HG02981 (cell line): Measurements from ENCODE around the gene ITGB4.

Experiments used
- ATAC-seq: cut with Tn5 transposase; IDR thresholded peaks from one replicate; pipeline ENCODE4 v1.9.1; 2021; ENCODE audit warnings: mild to moderate bottlenecking, moderate library complexity; ENCODE audit not compliant: unreplicated experiment

The ITGB4 gene

DNA sequence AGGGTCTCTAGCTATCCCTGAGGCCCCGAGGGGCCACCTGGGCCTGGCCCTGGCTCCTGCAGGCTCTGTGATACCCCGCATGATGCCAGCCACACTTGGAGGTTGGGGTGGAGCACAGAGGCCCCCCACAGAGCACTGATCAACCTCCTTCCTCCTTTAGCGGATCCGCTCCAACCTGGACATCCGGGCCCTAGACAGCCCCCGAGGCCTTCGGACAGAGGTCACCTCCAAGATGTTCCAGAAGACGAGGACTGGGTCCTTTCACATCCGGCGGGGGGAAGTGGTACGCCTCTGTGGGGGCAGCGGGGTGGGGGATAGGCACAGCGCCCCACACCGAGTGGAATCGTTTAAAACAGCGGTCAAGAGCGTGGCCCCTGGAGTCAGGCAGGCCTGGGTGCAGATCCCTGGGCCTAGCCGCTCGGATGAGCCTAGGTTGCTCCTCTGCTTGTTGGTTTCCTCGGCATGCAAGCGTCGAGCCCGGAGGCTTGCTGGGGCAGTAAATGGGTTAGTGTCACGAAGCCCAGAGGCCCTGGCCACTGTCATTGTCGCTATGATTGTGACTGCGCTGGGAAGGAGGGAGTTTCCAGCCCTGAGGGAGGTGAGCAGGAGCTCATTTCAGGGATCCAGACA, 9.9 kb downstream of the ITGB4 start:
- no peak for ATAC-seq

DNA sequence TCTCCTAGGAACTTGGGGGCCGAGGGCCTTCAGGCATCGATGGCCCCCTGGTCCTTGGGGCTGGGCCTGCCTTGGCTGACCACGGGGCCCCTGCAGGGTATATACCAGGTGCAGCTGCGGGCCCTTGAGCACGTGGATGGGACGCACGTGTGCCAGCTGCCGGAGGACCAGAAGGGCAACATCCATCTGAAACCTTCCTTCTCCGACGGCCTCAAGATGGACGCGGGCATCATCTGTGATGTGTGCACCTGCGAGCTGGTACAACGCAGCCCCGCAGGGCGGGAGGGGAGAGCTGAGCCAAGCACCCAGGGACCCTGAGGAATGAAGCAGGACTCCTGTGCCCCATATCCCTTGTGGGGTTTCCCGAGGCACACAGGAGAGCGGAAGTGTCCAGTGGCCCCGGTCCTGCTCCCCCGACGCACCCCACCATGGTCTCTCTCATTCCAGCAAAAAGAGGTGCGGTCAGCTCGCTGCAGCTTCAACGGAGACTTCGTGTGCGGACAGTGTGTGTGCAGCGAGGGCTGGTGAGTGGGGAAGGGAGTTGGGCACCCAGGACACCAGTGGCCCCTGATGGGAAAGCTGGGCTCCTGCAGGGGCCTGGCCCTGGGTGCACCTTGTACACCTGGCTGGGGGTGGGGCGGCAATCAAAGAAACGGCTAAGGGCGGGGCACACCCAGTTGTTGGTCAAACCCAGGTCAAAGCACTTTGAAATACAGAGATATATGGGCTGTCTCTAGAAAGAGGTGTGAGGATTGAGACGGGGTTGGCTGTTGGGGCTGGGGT, 10.6 kb downstream of the ITGB4 start:
- no peak for ATAC-seq

DNA sequence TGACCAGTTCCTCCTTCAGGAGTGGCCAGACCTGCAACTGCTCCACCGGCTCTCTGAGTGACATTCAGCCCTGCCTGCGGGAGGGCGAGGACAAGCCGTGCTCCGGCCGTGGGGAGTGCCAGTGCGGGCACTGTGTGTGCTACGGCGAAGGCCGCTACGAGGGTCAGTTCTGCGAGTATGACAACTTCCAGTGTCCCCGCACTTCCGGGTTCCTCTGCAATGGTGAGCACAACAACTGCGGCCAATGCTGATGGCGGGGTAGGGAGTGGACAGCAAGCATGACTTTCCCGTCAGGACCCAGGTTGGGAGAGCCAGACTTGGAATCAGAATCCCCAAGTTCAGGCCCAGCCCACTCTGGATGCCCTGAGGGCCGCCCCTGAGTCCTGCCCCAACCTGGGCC, 12.2 kb downstream of the ITGB4 start:
- no peak for ATAC-seq

DNA sequence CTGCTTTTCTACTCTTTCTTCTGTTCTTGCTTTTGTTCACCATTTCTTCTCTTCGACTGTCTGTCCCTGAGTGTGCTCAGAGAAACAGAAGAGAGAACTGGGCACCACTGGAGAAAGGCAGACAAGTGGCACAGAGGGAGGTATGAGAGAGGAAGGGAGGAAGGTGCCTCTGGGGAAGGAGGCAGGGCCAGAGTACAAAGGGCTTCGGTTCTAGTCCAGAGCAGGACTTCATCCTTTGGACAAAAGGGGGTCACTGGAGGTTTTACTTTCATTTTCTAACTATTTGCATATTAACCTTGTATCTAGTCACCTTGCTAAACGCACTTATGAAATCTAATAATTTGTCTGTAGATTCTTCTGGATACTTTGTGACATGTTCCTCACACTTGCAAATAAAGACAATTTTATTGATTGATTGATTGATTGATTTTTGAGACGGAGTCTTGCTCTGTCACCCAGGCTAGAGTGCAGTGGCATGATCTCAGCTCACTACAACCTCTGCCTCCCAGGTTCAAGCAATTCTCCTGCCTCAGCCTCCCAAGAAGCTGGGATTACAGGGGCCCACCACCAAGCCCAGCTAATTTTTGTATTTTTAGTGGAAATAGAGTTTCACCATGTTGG, 13.5 kb downstream of the ITGB4 start:
- no peak for ATAC-seq

DNA sequence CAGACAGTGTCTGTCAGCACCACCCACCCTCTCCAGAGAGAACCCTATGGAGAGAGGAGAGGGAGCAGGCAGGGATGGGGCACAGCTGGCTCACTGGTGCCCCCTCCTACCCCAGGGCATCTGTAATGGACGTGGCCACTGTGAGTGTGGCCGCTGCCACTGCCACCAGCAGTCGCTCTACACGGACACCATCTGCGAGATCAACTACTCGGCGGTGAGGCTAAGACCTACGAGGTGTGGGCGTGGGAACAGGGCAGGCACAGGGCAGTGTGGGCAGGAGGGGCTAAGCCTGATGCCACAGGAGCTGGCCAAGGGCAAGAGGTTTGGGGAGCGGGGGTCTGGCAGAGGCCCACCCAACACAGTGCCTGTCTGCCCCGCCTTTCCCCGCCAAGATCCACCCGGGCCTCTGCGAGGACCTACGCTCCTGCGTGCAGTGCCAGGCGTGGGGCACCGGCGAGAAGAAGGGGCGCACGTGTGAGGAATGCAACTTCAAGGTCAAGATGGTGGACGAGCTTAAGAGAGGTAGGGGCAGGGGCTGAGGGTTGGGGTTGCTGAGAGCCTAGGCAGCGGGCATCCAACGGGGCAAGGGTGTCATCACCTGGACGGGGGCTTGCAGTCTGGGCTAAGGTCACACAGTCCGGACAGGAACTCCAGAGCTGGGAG, 15.0 kb downstream of the ITGB4 start:
- ATAC-seq = no peak

DNA sequence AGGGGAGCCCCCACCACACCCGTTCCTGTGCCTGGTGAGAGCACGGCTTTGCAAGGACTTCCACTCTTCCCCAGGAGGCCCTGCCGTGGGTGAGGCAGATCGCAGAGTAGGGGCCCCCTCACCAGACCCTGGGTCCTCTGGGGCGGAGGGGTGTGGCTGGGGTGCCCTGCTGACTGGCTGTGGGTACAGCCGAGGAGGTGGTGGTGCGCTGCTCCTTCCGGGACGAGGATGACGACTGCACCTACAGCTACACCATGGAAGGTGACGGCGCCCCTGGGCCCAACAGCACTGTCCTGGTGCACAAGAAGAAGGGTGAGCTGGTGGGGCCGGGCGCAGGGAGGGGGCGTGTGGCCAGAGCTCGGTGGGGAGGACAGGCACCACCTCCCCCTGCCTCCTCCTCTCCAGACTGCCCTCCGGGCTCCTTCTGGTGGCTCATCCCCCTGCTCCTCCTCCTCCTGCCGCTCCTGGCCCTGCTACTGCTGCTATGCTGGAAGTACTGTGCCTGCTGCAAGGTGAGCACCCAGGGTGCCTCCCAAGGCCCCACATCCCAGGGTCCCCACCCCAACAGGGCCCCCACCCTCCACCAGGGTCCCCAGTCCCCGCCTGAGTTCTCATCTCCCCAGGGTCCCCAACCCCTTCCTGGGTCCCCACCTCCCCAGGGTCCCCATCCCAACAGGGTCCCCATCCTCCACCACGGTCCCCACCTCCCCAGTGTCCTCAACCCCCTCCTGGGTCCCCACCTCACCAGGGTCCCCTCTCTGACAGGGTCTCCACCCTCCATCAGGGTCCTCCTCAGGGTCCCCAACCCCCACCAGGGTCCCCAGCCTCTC, 16.1 kb downstream of the ITGB4 start:
- ATAC-seq = no peak

DNA sequence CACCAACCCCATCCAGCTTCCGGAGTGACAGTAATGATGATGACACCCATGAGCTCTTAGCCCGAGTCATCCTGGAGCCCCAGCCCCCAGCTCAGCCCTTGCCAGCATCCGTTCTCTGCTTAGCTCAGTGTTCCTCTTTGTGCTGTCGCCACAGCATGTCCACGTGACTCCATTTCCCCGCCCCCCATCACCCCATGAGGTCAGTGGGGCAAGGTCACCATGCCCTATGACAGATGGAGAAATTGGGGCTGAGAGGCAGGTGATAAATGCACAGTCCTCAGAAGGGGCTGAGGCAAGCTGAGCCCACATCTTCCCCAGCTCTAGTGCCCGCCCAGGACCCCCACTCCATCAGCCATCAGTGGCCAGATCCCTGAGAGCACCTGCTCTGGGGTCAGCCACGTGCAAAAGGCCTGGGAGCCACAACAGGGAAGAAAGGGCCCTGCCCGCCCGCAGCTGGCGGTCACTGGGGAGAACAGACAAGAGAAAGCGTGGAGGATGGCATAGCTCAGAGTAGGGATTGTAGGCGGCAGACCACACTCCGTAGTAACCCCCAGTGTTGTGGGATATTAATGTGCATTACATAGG, 17.1 kb downstream of the ITGB4 start:
- no peak for ATAC-seq

DNA sequence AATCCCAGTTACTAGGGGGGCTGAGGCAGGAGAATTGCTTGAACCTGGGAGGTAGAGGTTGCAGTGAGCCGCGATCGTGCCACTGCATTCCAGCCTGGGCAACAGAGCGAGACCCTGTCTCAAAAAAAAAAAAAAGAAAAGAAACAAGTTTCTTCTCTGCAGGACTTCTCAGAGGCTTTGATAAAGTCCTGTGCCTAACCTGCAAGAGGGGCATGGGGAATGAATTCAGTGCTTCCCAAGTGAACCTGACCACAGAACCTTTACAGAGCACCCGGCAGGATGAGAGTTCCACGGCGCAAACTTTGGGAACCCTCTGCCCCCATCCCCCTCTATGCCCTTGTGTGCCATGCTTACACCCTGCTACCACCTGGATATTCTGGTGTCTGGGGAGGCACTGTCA, 17.9 kb downstream of the ITGB4 start:
- ATAC-seq = no peak

DNA sequence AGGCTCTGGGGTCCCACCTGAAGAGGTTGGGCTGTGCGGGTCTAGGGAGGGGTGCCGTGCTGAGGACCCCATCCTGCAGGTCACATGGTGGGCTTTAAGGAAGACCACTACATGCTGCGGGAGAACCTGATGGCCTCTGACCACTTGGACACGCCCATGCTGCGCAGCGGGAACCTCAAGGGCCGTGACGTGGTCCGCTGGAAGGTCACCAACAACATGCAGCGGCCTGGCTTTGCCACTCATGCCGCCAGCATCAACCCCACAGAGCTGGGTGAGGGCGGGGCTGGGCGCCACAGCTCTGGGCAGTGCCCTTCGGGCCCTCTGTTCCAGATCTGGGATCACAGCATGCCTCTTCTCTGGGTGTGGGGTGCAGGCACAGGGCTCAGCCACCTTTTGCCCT, 18.5 kb downstream of the ITGB4 start:
- no peak for ATAC-seq

DNA sequence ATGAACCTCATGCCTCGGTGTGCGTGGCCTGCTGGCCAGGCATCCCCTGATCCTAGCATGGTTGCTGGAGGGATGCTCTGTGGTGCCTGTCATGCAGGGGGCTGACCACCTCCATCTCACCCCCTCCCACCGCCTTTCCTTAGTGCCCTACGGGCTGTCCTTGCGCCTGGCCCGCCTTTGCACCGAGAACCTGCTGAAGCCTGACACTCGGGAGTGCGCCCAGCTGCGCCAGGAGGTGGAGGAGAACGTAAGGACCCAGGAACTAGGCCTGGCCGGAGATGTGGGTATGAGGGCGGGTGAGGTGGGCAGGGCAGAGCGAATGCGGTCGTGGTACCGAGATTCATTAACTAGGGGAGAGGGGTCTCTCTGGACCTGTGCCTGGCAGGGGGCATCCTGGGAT, 19.0 kb downstream of the ITGB4 start:
- no peak for ATAC-seq

DNA sequence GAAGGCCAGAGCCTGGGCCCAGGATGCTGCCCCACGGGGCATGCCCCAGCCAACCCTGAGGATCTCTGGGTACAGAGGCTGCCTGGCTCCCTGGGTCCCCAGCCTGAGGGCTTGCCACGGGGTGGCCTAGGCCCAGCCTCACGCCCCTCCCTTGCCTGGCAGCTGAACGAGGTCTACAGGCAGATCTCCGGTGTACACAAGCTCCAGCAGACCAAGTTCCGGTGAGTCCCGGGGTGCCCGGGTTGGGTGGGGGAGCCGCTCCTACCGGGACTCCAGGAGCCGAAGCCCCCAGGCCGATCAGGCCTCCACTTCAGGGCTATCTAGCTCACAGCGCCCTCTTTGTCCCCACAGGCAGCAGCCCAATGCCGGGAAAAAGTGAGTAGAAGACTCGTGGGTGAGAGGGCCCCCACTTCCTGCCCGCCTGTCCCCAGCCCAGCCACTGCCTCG, 19.4 kb downstream of the ITGB4 start:
- no peak for ATAC-seq

DNA sequence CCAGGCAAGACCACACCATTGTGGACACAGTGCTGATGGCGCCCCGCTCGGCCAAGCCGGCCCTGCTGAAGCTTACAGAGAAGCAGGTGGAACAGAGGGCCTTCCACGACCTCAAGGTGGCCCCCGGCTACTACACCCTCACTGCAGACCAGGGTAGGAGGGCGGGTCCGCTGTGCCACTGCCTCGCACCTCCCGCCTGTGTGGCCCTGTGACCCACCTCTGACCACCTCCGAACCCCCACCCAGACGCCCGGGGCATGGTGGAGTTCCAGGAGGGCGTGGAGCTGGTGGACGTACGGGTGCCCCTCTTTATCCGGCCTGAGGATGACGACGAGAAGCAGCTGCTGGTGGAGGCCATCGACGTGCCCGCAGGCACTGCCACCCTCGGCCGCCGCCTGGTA, 21.1 kb downstream of the ITGB4 start:
- ATAC-seq = no peak

DNA sequence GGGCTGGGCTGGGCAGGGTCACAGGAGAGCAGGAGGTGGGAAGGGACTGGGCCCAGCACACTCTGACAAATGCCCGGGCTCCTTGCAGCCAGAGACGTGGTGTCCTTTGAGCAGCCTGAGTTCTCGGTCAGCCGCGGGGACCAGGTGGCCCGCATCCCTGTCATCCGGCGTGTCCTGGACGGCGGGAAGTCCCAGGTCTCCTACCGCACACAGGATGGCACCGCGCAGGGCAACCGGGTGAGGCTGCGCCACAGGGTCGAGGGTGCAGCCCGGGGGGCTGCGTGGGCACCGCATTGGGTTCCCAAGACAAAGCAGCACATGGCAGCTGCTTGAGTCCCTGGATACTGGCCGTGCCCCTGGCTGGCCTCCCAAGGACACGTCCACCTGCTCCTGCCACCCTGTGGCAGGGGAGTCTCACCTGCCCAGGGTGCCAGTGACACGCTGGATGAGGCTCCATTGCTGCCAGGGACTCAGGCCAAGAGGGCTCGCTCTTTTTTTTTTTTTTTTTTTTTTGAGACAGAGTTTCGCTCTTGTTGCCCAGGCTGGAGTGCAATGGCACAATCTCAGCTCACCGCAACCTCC, 22.5 kb downstream of the ITGB4 start:
- no peak for ATAC-seq

DNA sequence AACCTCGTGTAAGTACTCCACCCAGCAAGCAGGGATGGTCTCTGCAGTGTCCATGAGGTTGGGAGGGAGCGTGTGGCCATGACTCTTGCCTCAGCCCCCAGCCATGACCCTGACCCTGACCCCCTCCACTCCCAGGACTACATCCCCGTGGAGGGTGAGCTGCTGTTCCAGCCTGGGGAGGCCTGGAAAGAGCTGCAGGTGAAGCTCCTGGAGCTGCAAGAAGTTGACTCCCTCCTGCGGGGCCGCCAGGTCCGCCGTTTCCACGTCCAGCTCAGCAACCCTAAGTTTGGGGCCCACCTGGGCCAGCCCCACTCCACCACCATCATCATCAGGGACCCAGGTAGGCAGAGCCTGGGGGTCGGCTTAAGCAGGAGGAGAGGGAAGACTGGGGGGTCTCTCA, 27.4 kb downstream of the ITGB4 start:
- no peak for ATAC-seq

DNA sequence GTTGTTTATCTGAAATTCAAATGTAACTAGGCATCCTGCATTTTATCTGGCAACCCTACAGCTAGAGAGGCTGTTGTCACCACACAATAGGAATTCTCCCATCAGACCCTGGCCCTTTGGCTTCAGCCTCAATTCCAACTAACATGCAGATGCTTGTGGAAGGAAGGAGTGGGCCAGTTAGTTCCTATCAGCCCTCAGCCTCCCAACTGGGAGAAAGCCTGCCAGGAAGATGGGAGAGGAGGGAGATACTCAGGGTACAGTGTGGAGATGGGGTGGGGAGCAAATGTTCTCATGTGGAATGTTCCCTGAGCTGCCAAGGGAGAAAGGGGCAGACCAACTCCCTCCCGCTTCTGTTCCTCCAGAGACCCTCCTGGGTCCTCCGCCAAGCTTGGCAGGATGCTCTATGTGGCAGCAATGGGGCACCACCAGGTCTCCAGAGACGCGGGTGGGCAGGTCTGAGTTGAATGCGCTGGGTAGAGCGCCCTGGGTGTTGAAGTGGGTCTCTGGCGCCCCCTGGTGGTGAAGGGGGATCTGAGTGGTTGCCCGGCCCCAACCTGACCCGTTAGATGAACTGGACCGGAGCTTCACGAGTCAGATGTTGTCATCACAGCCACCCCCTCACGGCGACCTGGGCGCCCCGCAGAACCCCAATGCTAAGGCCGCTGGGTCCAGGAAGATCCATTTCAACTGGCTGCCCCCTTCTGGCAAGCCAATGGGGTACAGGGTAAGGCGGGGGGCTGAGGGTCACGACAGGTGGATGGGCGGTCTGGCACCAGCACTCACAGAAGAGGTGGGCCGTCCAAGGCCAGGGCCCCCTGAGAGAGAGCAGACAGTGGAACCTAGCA, 28.5 kb downstream of the ITGB4 start:
- no peak for ATAC-seq

DNA sequence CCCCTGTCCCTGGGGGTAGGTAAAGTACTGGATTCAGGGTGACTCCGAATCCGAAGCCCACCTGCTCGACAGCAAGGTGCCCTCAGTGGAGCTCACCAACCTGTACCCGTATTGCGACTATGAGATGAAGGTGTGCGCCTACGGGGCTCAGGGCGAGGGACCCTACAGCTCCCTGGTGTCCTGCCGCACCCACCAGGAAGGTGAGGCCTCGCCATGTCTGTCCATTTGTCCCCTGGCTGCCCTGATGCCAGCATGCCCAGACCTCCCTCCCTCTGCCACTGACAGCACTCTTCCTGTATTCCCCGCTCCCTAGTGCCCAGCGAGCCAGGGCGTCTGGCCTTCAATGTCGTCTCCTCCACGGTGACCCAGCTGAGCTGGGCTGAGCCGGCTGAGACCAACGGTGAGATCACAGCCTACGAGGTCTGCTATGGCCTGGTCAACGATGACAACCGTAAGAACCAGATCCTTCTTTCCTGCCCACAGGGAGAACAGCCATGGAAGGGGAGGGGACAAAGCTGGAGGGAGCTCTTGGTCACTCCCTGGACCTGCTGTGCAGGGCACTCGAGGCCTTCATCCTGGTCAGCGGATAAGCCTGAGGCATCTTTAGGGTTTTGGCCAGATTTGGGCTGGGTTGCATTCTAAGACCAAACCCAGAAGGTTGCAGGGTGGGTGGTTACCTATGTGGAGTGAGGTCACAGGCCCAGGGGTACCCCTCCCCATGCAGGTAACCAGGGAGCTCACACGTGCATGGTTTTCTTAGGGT, 29.6 kb downstream of the ITGB4 start:
- ATAC-seq = no peak

DNA sequence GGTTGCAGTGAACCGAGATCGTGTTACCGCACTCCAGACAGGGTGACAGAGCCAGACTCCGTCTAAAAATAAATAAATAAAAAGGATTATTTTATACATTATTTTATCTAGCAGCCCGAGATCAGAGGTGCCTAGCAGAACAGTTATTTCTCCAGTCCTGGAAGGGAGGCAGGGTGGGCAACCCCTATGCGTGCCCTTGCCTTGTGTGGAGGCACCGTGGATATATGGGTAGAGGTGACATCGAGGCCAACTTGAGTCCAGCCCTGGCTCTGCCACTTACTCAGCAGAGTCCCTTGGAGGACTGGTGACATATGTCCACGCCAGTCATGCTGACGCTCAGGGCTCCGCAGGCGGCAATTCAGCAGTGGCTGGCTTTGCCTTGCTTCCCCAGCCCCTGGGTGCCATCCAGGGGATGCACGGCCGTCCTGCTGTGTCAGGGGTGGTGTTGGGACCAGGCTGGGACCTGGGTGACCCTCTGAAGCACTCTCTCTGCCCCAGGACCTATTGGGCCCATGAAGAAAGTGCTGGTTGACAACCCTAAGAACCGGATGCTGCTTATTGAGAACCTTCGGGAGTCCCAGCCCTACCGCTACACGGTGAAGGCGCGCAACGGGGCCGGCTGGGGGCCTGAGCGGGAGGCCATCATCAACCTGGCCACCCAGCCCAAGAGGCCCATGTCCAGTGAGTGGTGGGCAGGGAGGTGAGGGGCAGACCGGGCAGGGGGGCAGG, 30.6 kb downstream of the ITGB4 start:
- no peak for ATAC-seq

DNA sequence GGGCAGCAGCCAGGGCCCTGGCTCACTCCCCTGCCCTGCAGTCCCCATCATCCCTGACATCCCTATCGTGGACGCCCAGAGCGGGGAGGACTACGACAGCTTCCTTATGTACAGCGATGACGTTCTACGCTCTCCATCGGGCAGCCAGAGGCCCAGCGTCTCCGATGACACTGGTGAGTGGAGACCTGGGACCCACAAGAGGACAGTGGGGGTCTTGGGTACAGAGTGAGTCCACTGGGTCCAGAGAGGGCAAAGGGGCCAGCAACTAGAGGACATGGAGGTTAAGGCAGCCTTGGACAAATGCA, 31.1 kb downstream of the ITGB4 start:
- no peak for ATAC-seq
